Measurements from ENCODE around the gene CER1.

- TF ChIP-seq POLR2AphosphoS5 (IDR thresholded peaks at IDR 0.05) (no peak), EP300 (IDR thresholded peaks at IDR 0.05; ENCODE audit: low read depth) (no peak), CTCF (IDR thresholded peaks at IDR 0.05) (no peak)
Observed at GRCh38 chr9:14692470-14693250, 29.9 kb downstream of the CER1 start.
